HG02759 (cell line): ENCODE results near the gene TRIM29.
"Not testable (repeated sequence)": the region's sequence is repeated elsewhere in the genome, so short reads cannot be mapped to it uniquely, and the experiment has no call there.

Experiments
- ATAC-seq: cut with Tn5 transposase; IDR thresholded peaks from one replicate; pipeline ENCODE4 v1.9.1; 2021; ENCODE audit warnings: mild to moderate bottlenecking, moderate library complexity; ENCODE audit not compliant: unreplicated experiment

The TRIM29 gene

GRCh38 chr11:120137611-120138521 lies at the start of gene TRIM29:
Gene TRIM29 (minus strand): TSS chr11:120138113. CDS start chr11:120138031, 82 bp downstream.
- ATAC-seq: no peak

GRCh38 chr11:120186774-120187591 lies 49.1 kb upstream of the TRIM29 start:
- peak; percentile 72 for ATAC-seq

GRCh38 chr11:120186456-120186773 lies 48.5 kb upstream of the TRIM29 start:
- ATAC-seq: no peak

GRCh38 chr11:120185706-120186455 lies 48.0 kb upstream of the TRIM29 start:
- no peak for ATAC-seq

- no peak for ATAC-seq
Measured at GRCh38 chr11:120184946-120185705, 47.2 kb upstream of the TRIM29 start.

GRCh38 chr11:120184371-120184945 lies 46.5 kb upstream of the TRIM29 start:
- no peak for ATAC-seq

- no peak for ATAC-seq
Measured at GRCh38 chr11:120183701-120184141, 45.8 kb upstream of the TRIM29 start.

- ATAC-seq: no peak
Measured at GRCh38 chr11:120182790-120183491, 45.0 kb upstream of the TRIM29 start.

GRCh38 chr11:120182372-120182771 lies 44.5 kb upstream of the TRIM29 start:
- no peak for ATAC-seq

- no peak for ATAC-seq
Measured at GRCh38 chr11:120181376-120181975, 43.6 kb upstream of the TRIM29 start.

GRCh38 chr11:120180551-120181232 lies 42.8 kb upstream of the TRIM29 start:
- no peak for ATAC-seq

GRCh38 chr11:120180063-120180462 lies 42.1 kb upstream of the TRIM29 start:
- ATAC-seq: not testable (repeated sequence)

GRCh38 chr11:120179057-120179672 lies 41.3 kb upstream of the TRIM29 start:
- no peak for ATAC-seq

- no peak for ATAC-seq
Measured at GRCh38 chr11:120178561-120179056, 40.7 kb upstream of the TRIM29 start.

GRCh38 chr11:120174866-120175265 lies 37.0 kb upstream of the TRIM29 start:
- no peak for ATAC-seq

- ATAC-seq: no peak
Measured at GRCh38 chr11:120173807-120174206, 35.9 kb upstream of the TRIM29 start.

- no peak for ATAC-seq
Measured at GRCh38 chr11:120173019-120173705, 35.2 kb upstream of the TRIM29 start.
